NB4 (cell line): ENCODE measurements around the gene SERP1.

Experiments
- DNase-seq: peaks from one replicate; pipeline ENCODE4 v3.0.0; 2010; ENCODE audit warnings: low read depth
- H3K4me3 ChIP-seq: one replicate; pipeline ENCODE4 v1.5.1; 2011; ENCODE audit warnings: mild to moderate bottlenecking, low read depth, low read length, moderate library complexity
- CTCF ChIP-seq: IDR thresholded peaks from one replicate; pipeline ENCODE4 v1.5.1; 2012; ENCODE audit warnings: low read depth, low read length
- MAX ChIP-seq: IDR thresholded peaks from 2 replicates; pipeline ENCODE4 v1.6.1; 2011; ENCODE audit warnings: low read depth, low read length
- MYC ChIP-seq: IDR thresholded peaks from 2 replicates; pipeline ENCODE4 v1.6.1; 2011; ENCODE audit warnings: low read depth, low read length
- POLR2A ChIP-seq: IDR thresholded peaks from 2 replicates; pipeline ENCODE4 v1.6.1; 2011; ENCODE audit warnings: mild to moderate bottlenecking; ENCODE audit not compliant: insufficient read length; ENCODE audit errors: extremely low read depth

SERP1 gene

GRCh38 chr3:150497956-150498355, 48.3 kb downstream of the SERP1 start:
- peak; percentile 16 for DNase-seq
- H3K4me3 ChIP-seq, result no peak overlapping the region
- TF ChIP-seq POLR2A (no peak), MYC (no peak), CTCF (no peak), MAX (no peak)

GRCh38 chr3:150495563-150496168, 50.6 kb downstream of the SERP1 start:
- H3K4me3 ChIP-seq, result no peak overlapping the region
- peak; percentile 51 for DNase-seq
- TF ChIP-seq CTCF (peak; percentile 47), MAX (no peak)

GRCh38 chr3:150495149-150495548, 51.1 kb downstream of the SERP1 start:
- peak; percentile 10 for DNase-seq
- H3K4me3 ChIP-seq, result no peak overlapping the region
- TF ChIP-seq CTCF (no peak), MAX (no peak), POLR2A (no peak), MYC (no peak)

GRCh38 chr3:150494411-150494977, 51.8 kb downstream of the SERP1 start:
- TF ChIP-seq MYC (no peak), POLR2A (no peak), MAX (no peak), CTCF (no peak)
- H3K4me3 ChIP-seq, result no peak overlapping the region
- no peak for DNase-seq
